Glutamatergic neuron (in vitro differentiated cells): Measurements from ENCODE around the gene SLC49A4. TPM values are rescaled to one million over a fixed set of nuclear protein-coding genes. Genes with fewer than 3 reads are reported as not detected.

ENCODE experiments used
- DNase-seq: peaks from one replicate; pipeline ENCODE4 v3.0.0; 2022
- H3K27ac Mint-ChIP-seq: one replicate; pipeline ENCODE4 v1.8.0; 2020; ENCODE audit warnings: mild to moderate bottlenecking, mixed read lengths, inconsistent platforms; ENCODE audit not compliant: unreplicated experiment
- H3K27me3 Mint-ChIP-seq: one replicate; pipeline ENCODE4 v1.8.0; 2020; ENCODE audit warnings: mild to moderate bottlenecking, moderate library complexity, mixed read lengths, inconsistent platforms; ENCODE audit not compliant: unreplicated experiment
- H3K36me3 Mint-ChIP-seq: one replicate; pipeline ENCODE4 v1.8.0; 2020; ENCODE audit warnings: mild to moderate bottlenecking, mixed read lengths, inconsistent platforms; ENCODE audit not compliant: unreplicated experiment
- H3K4me1 Mint-ChIP-seq: one replicate; pipeline ENCODE4 v1.8.0; 2020; ENCODE audit warnings: mild to moderate bottlenecking, low read depth, mixed read lengths, inconsistent platforms; ENCODE audit not compliant: unreplicated experiment
- H3K4me3 Mint-ChIP-seq: one replicate; pipeline ENCODE4 v1.8.0; 2020; ENCODE audit warnings: mild to moderate bottlenecking, mixed read lengths, inconsistent platforms; ENCODE audit not compliant: unreplicated experiment
- H3K9me3 Mint-ChIP-seq: one replicate; pipeline ENCODE4 v1.8.0; 2020; ENCODE audit warnings: mild to moderate bottlenecking, moderate library complexity, mixed read lengths, inconsistent platforms; ENCODE audit not compliant: unreplicated experiment
- CTCF ChIP-seq: fragments of 200-600 bp; sonication (generic); IDR thresholded peaks from one replicate; pipeline ENCODE4 v1.5.0; 2021; ENCODE audit not compliant: partially characterized antibody, unreplicated experiment
- total RNA-seq: library from RNA; stranded (reverse); fragmentation: NEBNext Ultra II Directional; extraction: Animal tissue kit (Norgen Biotek cat#: 25700); gene quantifications from one replicate; pipeline ENCODE4 v1.2.1, GENCODE V29; 2021; ENCODE audit not compliant: unreplicated experiment

Gene SLC49A4
- total RNA-seq, 1 donor from 2014 or later: 8.6 TPM

GRCh38 chr3:122921791-122922651 lies 127.2 kb downstream of the SLC49A4 start:
- no peak for TF ChIP-seq CTCF
- Mint-ChIP-seq H3K4me3 (no peak overlapping the region), H3K27me3 (no peaks in the 10 kb centered on the region), H3K36me3 (no peaks in the 10 kb centered on the region), H3K4me1 (no peaks in the 10 kb centered on the region), H3K9me3 (peaks cover 4% of the 10 kb centered on the region), H3K27ac (no peak overlapping the region)
- DNase-seq: no peak

- DNase-seq: no peak
- H3K36me3 Mint-ChIP-seq: no peaks in the 10 kb centered on the region
- H3K27me3 Mint-ChIP-seq: peaks cover 6% of the 10 kb centered on the region
- peaks cover 4% of the 10 kb centered on the region for H3K9me3 Mint-ChIP-seq
- H3K27ac Mint-ChIP-seq: no peak overlapping the region
- no peak for TF ChIP-seq CTCF
- H3K4me3 Mint-ChIP-seq: no peak overlapping the region
- H3K4me1 Mint-ChIP-seq: peaks cover 8% of the 10 kb centered on the region
Measured at GRCh38 chr3:122923611-122924010, 128.7 kb downstream of the SLC49A4 start.

- H3K27me3 Mint-ChIP-seq: peaks cover 6% of the 10 kb centered on the region
- no peak overlapping the region for H3K4me3 Mint-ChIP-seq
- H3K9me3 Mint-ChIP-seq: peaks cover 4% of the 10 kb centered on the region
- no peaks in the 10 kb centered on the region for H3K36me3 Mint-ChIP-seq
- H3K27ac Mint-ChIP-seq: no peak overlapping the region
- TF ChIP-seq CTCF: no peak
- DNase-seq: no peak
- peaks cover 9% of the 10 kb centered on the region for H3K4me1 Mint-ChIP-seq
Measured at GRCh38 chr3:122924056-122924455, 129.2 kb downstream of the SLC49A4 start.

- no peak overlapping the region for H3K4me3 Mint-ChIP-seq
- DNase-seq: no peak
- no peaks in the 10 kb centered on the region for H3K36me3 Mint-ChIP-seq
- peak overlapping the region; percentile 22 for H3K27ac Mint-ChIP-seq
- peaks cover 17% of the 10 kb centered on the region for H3K4me1 Mint-ChIP-seq
- peaks cover 6% of the 10 kb centered on the region for H3K27me3 Mint-ChIP-seq
- TF ChIP-seq CTCF: no peak
- H3K9me3 Mint-ChIP-seq: no peaks in the 10 kb centered on the region
Measured at GRCh38 chr3:122925756-122926155, 130.9 kb downstream of the SLC49A4 start.

GRCh38 chr3:122926322-122926721 lies 131.5 kb downstream of the SLC49A4 start:
- Mint-ChIP-seq H3K36me3 (no peaks in the 10 kb centered on the region), H3K27me3 (peaks cover 9% of the 10 kb centered on the region), H3K4me3 (no peak overlapping the region), H3K27ac (no peak overlapping the region), H3K4me1 (peaks cover 20% of the 10 kb centered on the region), H3K9me3 (peaks cover 3% of the 10 kb centered on the region)
- no peak for TF ChIP-seq CTCF
- no peak for DNase-seq
